CD14-positive monocyte (primary cell): Measurements from ENCODE around the gene CHD2. TPM values are rescaled to one million over a fixed set of nuclear protein-coding genes. Genes with fewer than 3 reads are reported as not detected.

ENCODE experiments used
- DNase-seq, 3 donors: peaks; one replicate each; pipeline ENCODE4 v3.0.0-alpha.2; 2011 to 2022
- H2AFZ ChIP-seq: 2 replicates; pipeline ENCODE4 v1.6.0; 2012; ENCODE audit warnings: mild to moderate bottlenecking, low read depth, low read length, inconsistent platforms; ENCODE audit not compliant: insufficient read depth, poor library complexity, severe bottlenecking
- H3K27ac ChIP-seq, 2 donors: 1 replicate in 1 of 2; 2 replicates in 1 of 2; pipeline ENCODE4 v1.5.1; 2012 to 2013; ENCODE audit warnings: low read length in 2 of 2, control low read depth in 1 of 2, inconsistent platforms in 1 of 2, low read depth in 1 of 2, mild to moderate bottlenecking in 1 of 2
- H3K27me3 ChIP-seq, 2 donors: one replicate each; pipeline versions ENCODE4 v1.6.0 to v1.6.1; 2011 to 2013; ENCODE audit warnings: low read length in 2 of 2; ENCODE audit not compliant: control insufficient read depth in 2 of 2, insufficient read depth in 2 of 2
- H3K36me3 ChIP-seq, 2 donors: replicated peaks in 1 of 2; 1 replicate in 1 of 2; 2 replicates in 1 of 2; pipeline versions ENCODE4 v1.5.1 to v1.6.1; 2012 to 2013; ENCODE audit warnings: low read length in 2 of 2, control low read depth in 1 of 2, inconsistent platforms in 1 of 2, mild to moderate bottlenecking in 1 of 2; ENCODE audit not compliant: insufficient read depth in 2 of 2, control insufficient read depth in 1 of 2
- H3K4me1 ChIP-seq, 2 donors: 1 replicate in 1 of 2; 2 replicates in 1 of 2; pipeline versions ENCODE4 v1.5.1 to v1.6.1; 2012 to 2013; ENCODE audit warnings: low read length in 2 of 2, control low read depth in 1 of 2, inconsistent platforms in 1 of 2, mild to moderate bottlenecking in 1 of 2, moderate library complexity in 1 of 2; ENCODE audit not compliant: insufficient read depth in 2 of 2, control insufficient read depth in 1 of 2
- H3K4me2 ChIP-seq: replicated peaks from 2 replicates; pipeline ENCODE3; 2012; ENCODE audit warnings: low read length, moderate library complexity, mild to moderate bottlenecking; ENCODE audit not compliant: poor library complexity, severe bottlenecking; ENCODE audit errors: extremely low read depth
- H3K4me3 ChIP-seq, 3 experiments: fragments of 200-600 bp in 1 of 3; sonication (generic) in 1 of 3; replicated peaks in 1 of 3; 1 replicate in 2 of 3; 2 replicates in 1 of 3; pipeline ENCODE4 v1.5.1; 2011 to 2013; ENCODE audit warnings: low read length in 3 of 3, mild to moderate bottlenecking in 3 of 3, control low read depth in 2 of 3, low read depth in 2 of 3, inconsistent platforms in 1 of 3, moderate library complexity in 1 of 3
- H3K79me2 ChIP-seq: 2 replicates; pipeline ENCODE4 v1.6.0; 2012; ENCODE audit warnings: mild to moderate bottlenecking, control low read depth, inconsistent platforms, low read length, moderate library complexity; ENCODE audit not compliant: insufficient read depth
- H3K9ac ChIP-seq: 2 replicates; pipeline ENCODE4 v1.6.0; 2017; ENCODE audit warnings: low read length, mild to moderate bottlenecking; ENCODE audit not compliant: insufficient read depth, poor library complexity, severe bottlenecking
- H3K9me3 ChIP-seq, 2 donors: replicated peaks in 1 of 2; 1 replicate in 1 of 2; 2 replicates in 1 of 2; pipeline versions ENCODE4 v1.5.1 to v1.6.1; 2012 to 2013; ENCODE audit warnings: low read length in 2 of 2, control low read depth in 1 of 2; ENCODE audit not compliant: control insufficient read depth in 1 of 2, insufficient read depth in 1 of 2
- H4K20me1 ChIP-seq: 2 replicates; pipeline ENCODE4 v1.6.0; 2012; ENCODE audit warnings: mild to moderate bottlenecking, low read length, control low read depth, moderate library complexity; ENCODE audit not compliant: insufficient read depth
- H3K27ac Mint-ChIP-seq, 7 donors: one replicate each; pipeline ENCODE4 v1.8.0; 2020; ENCODE audit warnings: mild to moderate bottlenecking in 7 of 7, mixed read lengths in 7 of 7, moderate library complexity in 6 of 7, inconsistent platforms in 2 of 7
- H3K27me3 Mint-ChIP-seq, 3 donors: one replicate each; pipeline ENCODE4 v1.8.0; 2021 to 2022; ENCODE audit warnings: low read depth in 3 of 3, mild to moderate bottlenecking in 3 of 3, mixed read lengths in 3 of 3, moderate library complexity in 3 of 3, inconsistent platforms in 1 of 3
- H3K36me3 Mint-ChIP-seq, 2 donors: one replicate each; pipeline ENCODE4 v1.8.0; 2020; ENCODE audit warnings: mixed read lengths in 2 of 2, inconsistent platforms in 1 of 2, mild to moderate bottlenecking in 1 of 2
- H3K4me1 Mint-ChIP-seq: one replicate; pipeline ENCODE4 v1.8.0; 2020; ENCODE audit warnings: mild to moderate bottlenecking, mixed read lengths
- H3K4me3 Mint-ChIP-seq, 2 donors: one replicate each; pipeline ENCODE4 v1.8.0; 2020; ENCODE audit warnings: mild to moderate bottlenecking in 2 of 2, mixed read lengths in 2 of 2, moderate library complexity in 1 of 2
- H3K9me3 Mint-ChIP-seq, 7 donors: one replicate each; pipeline ENCODE4 v1.8.0; 2020 to 2022; ENCODE audit warnings: mixed read lengths in 7 of 7, mild to moderate bottlenecking in 6 of 7, moderate library complexity in 6 of 7, inconsistent platforms in 2 of 7
- whole genome bisulfite sequencing: methylation state at CpG from one replicate; pipeline ENCODE4 v1.1.5; 2013; ENCODE audit warnings: missing lambda C conversion rate; ENCODE audit not compliant: insufficient coverage; 5-methylcytosine and 5-hydroxymethylcytosine counted together
- intact Hi-C, 2 donors: fragments of 100-400 bp; cut with micrococcal nuclease; formaldehyde crosslinking; loops; one replicate each; pipeline versions ENCODE4 v1.15.0 to v1.15.1; 2023
- polyA plus RNA-seq, 3 donors: library from polyadenylated mRNA; depleted of rRNA in 1 of 3; unstranded in 2 of 3; stranded (reverse) in 1 of 3; fragments of 300-500 nt in 2 of 3; fragments of >200 nt in 1 of 3; fragmentation: Illumina TruSeq in 2 of 3; gene quantifications; 1 replicate in 2 of 3; 2 replicates in 1 of 3; pipeline ENCODE4 v1.2.3, GENCODE V29; 2012 to 2021
- TF ChIP-seq, protein P1 (sequence below): fragments of 200-600 bp; IDR thresholded peaks from one replicate; pipeline ENCODE4 v1.8.0; 2022; ENCODE audit warnings: antibody characterized with exemption, mild to moderate bottlenecking

Gene CHD2
- polyA plus RNA-seq, 3 donors, result 9.6 to 61.2 (median 11.4) TPM

DNA sequence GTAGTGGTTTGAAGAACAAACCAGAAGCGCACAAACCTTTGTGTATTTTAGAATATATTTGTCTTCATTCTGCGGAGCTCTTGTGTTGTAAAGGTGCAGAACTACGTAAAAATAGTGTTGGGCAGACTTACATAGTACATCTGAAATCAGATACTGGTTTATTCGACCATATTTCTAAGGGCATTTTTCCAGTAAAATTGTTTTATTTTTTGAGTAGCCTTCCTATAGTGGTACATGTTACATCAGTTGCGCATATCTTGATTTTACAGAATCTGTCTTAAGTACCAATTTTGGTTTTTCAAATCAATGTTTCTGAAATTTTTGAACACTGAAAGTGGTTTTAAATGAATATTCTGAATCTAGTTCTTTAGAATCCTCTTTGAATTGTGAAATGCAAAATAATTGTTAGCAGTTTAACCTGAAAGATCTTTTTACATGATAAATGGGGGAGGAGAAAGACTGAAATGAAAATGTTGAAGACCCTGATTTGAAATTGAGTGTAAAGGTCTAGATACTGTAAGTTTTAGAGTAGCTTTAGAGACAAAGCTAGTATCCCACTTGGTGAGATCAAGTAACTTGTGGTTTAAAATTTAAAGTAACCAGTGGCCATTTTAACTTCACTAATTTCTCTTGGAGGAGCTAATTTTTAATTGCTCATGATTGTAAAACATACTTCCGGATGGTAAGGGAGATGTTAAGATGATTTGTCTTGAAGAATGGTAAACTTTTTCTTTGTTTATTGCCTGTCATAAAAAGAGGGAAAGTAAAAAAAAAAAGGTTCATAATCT, 15.5 kb upstream of the CHD2 start:
- Mint-ChIP-seq H3K36me3 (peaks cover 45 to 46% of the 10 kb centered on the region in 2 donors), H3K9me3 (peaks cover 0 to 1% (median 0%) of the 10 kb centered on the region in 7 donors), H3K27me3 (no peaks in the 10 kb centered on the region), H3K4me3 (peak overlapping the region; percentile 85 to 95), H3K4me1 (peaks cover 48% of the 10 kb centered on the region), H3K27ac (peak overlapping the region; percentile 83 to 98 (median 93))
- H3K9me3 ChIP-seq, result no peaks in the 10 kb centered on the region
- peaks cover 34 to 39% of the 10 kb centered on the region in 2 donors for H3K36me3 ChIP-seq
- peak in 1 of 3 donors; percentile 25 for DNase-seq
- H3K4me3 ChIP-seq, result peak overlapping the region; percentile 79 to 100 (median 99)
- intact Hi-C loops, result loop anchor here (5.0 kb wide), 2 partner anchors 37 to 77 kb away; no protein-coding TSS in a partner anchor
- no peaks in the 10 kb centered on the region for H3K27me3 ChIP-seq
- 0% methylated on average over 1 of the region's 6 CpGs for WGBS
- peaks cover 55% of the 10 kb centered on the region for H4K20me1 ChIP-seq
- H2AFZ ChIP-seq, result no peak overlapping the region
- H3K4me2 ChIP-seq, result peak overlapping the region; percentile 89
- peak overlapping the region; percentile 100 for H3K9ac ChIP-seq
- TF ChIP-seq, protein P1, sequence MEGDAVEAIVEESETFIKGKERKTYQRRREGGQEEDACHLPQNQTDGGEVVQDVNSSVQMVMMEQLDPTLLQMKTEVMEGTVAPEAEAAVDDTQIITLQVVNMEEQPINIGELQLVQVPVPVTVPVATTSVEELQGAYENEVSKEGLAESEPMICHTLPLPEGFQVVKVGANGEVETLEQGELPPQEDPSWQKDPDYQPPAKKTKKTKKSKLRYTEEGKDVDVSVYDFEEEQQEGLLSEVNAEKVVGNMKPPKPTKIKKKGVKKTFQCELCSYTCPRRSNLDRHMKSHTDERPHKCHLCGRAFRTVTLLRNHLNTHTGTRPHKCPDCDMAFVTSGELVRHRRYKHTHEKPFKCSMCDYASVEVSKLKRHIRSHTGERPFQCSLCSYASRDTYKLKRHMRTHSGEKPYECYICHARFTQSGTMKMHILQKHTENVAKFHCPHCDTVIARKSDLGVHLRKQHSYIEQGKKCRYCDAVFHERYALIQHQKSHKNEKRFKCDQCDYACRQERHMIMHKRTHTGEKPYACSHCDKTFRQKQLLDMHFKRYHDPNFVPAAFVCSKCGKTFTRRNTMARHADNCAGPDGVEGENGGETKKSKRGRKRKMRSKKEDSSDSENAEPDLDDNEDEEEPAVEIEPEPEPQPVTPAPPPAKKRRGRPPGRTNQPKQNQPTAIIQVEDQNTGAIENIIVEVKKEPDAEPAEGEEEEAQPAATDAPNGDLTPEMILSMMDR, result no peak
- H3K27ac ChIP-seq, result peak overlapping the region in 1 of 2 donors; percentile 95
- H3K79me2 ChIP-seq, result peaks cover 78% of the 10 kb centered on the region
- H3K4me1 ChIP-seq, result peaks cover 19 to 59% of the 10 kb centered on the region in 2 donors

DNA sequence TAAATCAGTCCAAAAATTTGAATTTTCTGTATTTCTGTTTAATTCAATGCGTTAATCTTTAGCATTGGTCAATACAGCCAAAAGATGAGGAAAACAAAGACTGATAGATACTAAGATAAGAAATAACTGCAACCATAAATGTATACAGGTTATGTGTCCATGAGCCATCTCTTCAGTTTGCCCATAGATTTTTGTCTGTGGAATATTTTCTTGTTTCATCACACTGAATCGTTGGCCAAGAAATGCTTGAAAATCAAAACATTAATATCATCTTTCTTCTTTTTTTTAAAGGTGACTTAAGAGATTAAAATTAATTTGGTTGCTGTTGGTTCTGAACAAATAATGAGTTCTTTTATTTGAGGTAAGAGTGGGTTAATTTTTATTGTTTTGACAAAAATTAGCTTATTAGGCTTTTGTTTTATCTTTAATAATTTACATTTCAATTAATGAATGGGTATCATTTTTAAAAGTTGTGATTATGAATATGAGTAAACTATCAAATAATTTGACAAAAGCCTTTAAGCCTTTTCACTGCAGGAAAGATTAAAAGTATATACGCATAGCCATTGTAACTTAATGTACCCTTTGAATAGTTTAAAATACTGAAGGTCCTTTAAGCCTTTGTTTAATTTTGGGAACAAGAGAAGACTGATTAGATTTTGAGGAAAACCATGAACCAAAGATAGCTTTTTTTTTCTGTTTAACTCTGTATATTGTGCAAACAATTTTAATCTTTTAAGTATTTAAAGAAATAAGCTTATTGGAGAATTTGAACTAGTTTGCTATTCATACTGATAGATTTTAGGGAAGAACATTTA, 14.7 kb upstream of the CHD2 start:
- H4K20me1 ChIP-seq, result peaks cover 63% of the 10 kb centered on the region
- H3K27ac Mint-ChIP-seq, result peak overlapping the region in 6 of 7 donors; percentile 83 to 98 (median 94)
- H3K9me3 ChIP-seq, result no peaks in the 10 kb centered on the region
- peaks cover 51 to 52% of the 10 kb centered on the region in 2 donors for H3K36me3 Mint-ChIP-seq
- H3K36me3 ChIP-seq, result peaks cover 40 to 47% of the 10 kb centered on the region in 2 donors
- H3K4me3 Mint-ChIP-seq, result peak overlapping the region; percentile 85 to 95
- DNase-seq, result no peak
- no peak overlapping the region for H2AFZ ChIP-seq
- H3K27me3 ChIP-seq, result no peaks in the 10 kb centered on the region
- peak overlapping the region; percentile 89 for H3K4me2 ChIP-seq
- peak overlapping the region; percentile 100 for H3K9ac ChIP-seq
- TF ChIP-seq, protein P1, result no peak
- H3K79me2 ChIP-seq, result peaks cover 86% of the 10 kb centered on the region
- no CpG with 5 or more reads among the region's 3 CpGs for WGBS
- H3K4me1 Mint-ChIP-seq, result peaks cover 43% of the 10 kb centered on the region
- H3K27ac ChIP-seq, result peak overlapping the region in 1 of 2 donors; percentile 95
- H3K4me3 ChIP-seq, result peak overlapping the region; percentile 79 to 100 (median 99)
- no peaks in the 10 kb centered on the region for H3K9me3 Mint-ChIP-seq
- peaks cover 15 to 52% of the 10 kb centered on the region in 2 donors for H3K4me1 ChIP-seq
- H3K27me3 Mint-ChIP-seq, result no peaks in the 10 kb centered on the region
- intact Hi-C loops, result no loop called here
